Fibroblast of mammary gland (primary cell): Measurements from ENCODE around the gene PLTP.

ENCODE experiments used
- DNase-seq: peaks from one replicate; pipeline ENCODE4 v3.0.0-alpha.2; 2010; ENCODE audit warnings: low read depth
- H3K4me3 ChIP-seq: 2 replicates; pipeline ENCODE4 v1.5.1; 2011; ENCODE audit warnings: low read depth, mild to moderate bottlenecking, low read length, moderate library complexity; ENCODE audit not compliant: control insufficient read depth
- CTCF ChIP-seq: conservative IDR thresholded peaks from 2 replicates; pipeline ENCODE4 v1.5.1; 2011; ENCODE audit warnings: low read depth, low read length, inconsistent platforms; ENCODE audit not compliant: control insufficient read depth, insufficient read depth

Gene PLTP

GRCh38 chr20:45919542-45920399 is 7.8 kb upstream of the PLTP start:
- no peak for TF ChIP-seq CTCF
- DNase-seq = peak; percentile 92
- H3K4me3 ChIP-seq = no peak overlapping the region

- peak; percentile 47 for DNase-seq
- no peak for TF ChIP-seq CTCF
- H3K4me3 ChIP-seq = no peak overlapping the region
These were observed 7.0 kb upstream of the PLTP start for GRCh38 chr20:45918779-45919537.

GRCh38 chr20:45918182-45918737 is 6.3 kb upstream of the PLTP start:
- no peak overlapping the region for H3K4me3 ChIP-seq
- DNase-seq = peak; percentile 60
- no peak for TF ChIP-seq CTCF

- no peak overlapping the region for H3K4me3 ChIP-seq
- peak; percentile 95 for DNase-seq
- no peak for TF ChIP-seq CTCF
These were observed 5.8 kb upstream of the PLTP start for GRCh38 chr20:45917790-45918141.

- H3K4me3 ChIP-seq = no peak overlapping the region
- TF ChIP-seq CTCF = no peak
- peak; percentile 22 for DNase-seq
These were observed 1.2 kb upstream of the PLTP start for GRCh38 chr20:45913116-45913515.

- DNase-seq = no peak
- H3K4me3 ChIP-seq = peak overlapping the region; percentile 56
- TF ChIP-seq CTCF = no peak
These were observed 358 bp upstream of the PLTP start for GRCh38 chr20:45912344-45912682.
